Neutrophil (primary cell): ENCODE measurements around the gene RASSF8.

Experiments used
- H3K27ac ChIP-seq: fragments of 200-600 bp; sonication (generic); 2 replicates; pipeline ENCODE4 v1.5.1; 2016; ENCODE audit warnings: mild to moderate bottlenecking, moderate library complexity
- H3K27me3 ChIP-seq: fragments of 200-600 bp; sonication (generic); 2 replicates; pipeline ENCODE4 v1.6.0; 2016; ENCODE audit warnings: mild to moderate bottlenecking
- H3K36me3 ChIP-seq: fragments of 200-600 bp; sonication (generic); 2 replicates; pipeline ENCODE4 v1.5.1; 2017
- H3K4me1 ChIP-seq, 2 experiments: fragments of 200-600 bp in 1 of 2; sonication (generic) in 1 of 2; 1 replicate in 1 of 2; 2 replicates in 1 of 2; pipeline versions ENCODE4 v1.5.1 to v1.6.1; 2013 to 2016; ENCODE audit warnings: low read depth in 1 of 2, low read length in 1 of 2, mild to moderate bottlenecking in 1 of 2, moderate library complexity in 1 of 2; ENCODE audit not compliant: control insufficient read depth in 1 of 2, insufficient read depth in 1 of 2
- H3K4me3 ChIP-seq, 2 experiments: fragments of 200-600 bp in 1 of 2; sonication (generic) in 1 of 2; 1 replicate in 1 of 2; 2 replicates in 1 of 2; pipeline ENCODE4 v1.5.1; 2013 to 2016; ENCODE audit warnings: low read depth in 1 of 2, low read length in 1 of 2, mild to moderate bottlenecking in 1 of 2, moderate library complexity in 1 of 2
- H3K9me3 ChIP-seq: fragments of 200-600 bp; sonication (generic); 2 replicates; pipeline ENCODE4 v1.5.1; 2016
- CTCF ChIP-seq: fragments of 200-600 bp; sonication (generic); IDR thresholded peaks from 2 replicates; pipeline ENCODE4 v1.5.1; 2016; ENCODE audit warnings: antibody characterized with exemption

The RASSF8 gene

DNA sequence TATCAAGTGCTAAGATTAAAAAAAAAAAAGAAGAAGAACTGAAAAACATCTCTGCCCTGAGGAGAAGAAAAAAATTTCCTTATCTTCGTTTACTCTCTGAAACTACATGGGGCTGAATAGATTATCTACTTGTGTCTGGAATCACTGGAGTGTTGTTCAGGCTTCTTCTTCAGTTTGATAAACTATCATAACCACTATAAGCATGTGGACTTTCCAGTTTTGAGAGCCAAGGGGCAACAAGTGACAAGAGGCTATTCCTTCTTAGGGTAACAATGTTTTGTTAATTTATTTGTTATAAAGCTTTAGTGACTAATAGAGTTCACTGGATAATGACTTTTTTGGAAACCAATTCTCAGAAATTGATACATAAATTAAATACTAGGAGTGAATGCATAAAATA is 19.9 kb upstream of the RASSF8 start:
- no peaks in the 10 kb centered on the region for H3K27me3 ChIP-seq
- H3K4me1 ChIP-seq: no peaks in the 10 kb centered on the region
- no peaks in the 10 kb centered on the region for H3K9me3 ChIP-seq
- H3K27ac ChIP-seq: no peak overlapping the region
- no peak overlapping the region for H3K4me3 ChIP-seq
- no peaks in the 10 kb centered on the region for H3K36me3 ChIP-seq
- TF ChIP-seq CTCF: no peak

- Histone ChIP-seq H3K36me3 (no peaks in the 10 kb centered on the region), H3K4me1 (no peaks in the 10 kb centered on the region), H3K4me3 (no peak overlapping the region), H3K27ac (no peak overlapping the region), H3K27me3 (no peaks in the 10 kb centered on the region), H3K9me3 (no peaks in the 10 kb centered on the region)
- TF ChIP-seq CTCF: no peak
These were observed 18.9 kb upstream of the RASSF8 start for GRCh38 chr12:25939606-25940005.

- Histone ChIP-seq H3K9me3 (no peaks in the 10 kb centered on the region), H3K27me3 (no peaks in the 10 kb centered on the region), H3K4me3 (no peak overlapping the region), H3K36me3 (no peaks in the 10 kb centered on the region), H3K27ac (no peak overlapping the region), H3K4me1 (no peaks in the 10 kb centered on the region)
- TF ChIP-seq CTCF: no peak
These were observed 17.6 kb upstream of the RASSF8 start for GRCh38 chr12:25940886-25941285.

- Histone ChIP-seq H3K36me3 (no peaks in the 10 kb centered on the region), H3K4me1 (no peaks in the 10 kb centered on the region), H3K9me3 (no peaks in the 10 kb centered on the region), H3K27ac (no peak overlapping the region), H3K27me3 (no peaks in the 10 kb centered on the region), H3K4me3 (no peak overlapping the region)
- TF ChIP-seq CTCF: no peak
These were observed 15.8 kb upstream of the RASSF8 start for GRCh38 chr12:25942709-25943108.

DNA sequence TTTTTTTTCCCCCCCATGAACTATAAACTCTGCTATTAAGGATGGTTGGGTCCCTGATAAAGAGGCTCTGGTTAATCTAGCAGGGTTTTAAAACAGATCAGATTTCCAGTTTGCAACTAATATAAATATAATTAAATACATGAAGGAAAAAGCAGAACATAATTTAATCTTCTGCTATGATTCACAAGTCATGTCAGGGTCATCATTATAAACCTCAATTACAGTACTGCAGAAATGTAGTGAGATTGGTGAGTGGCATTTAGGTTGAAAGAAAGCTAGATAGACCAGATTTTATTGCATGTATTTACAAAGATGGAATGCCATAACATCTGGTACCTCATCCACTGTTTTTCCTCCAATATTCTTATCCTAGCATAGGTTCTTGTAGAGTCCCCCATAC is 14.5 kb upstream of the RASSF8 start:
- no peak overlapping the region for H3K27ac ChIP-seq
- no peaks in the 10 kb centered on the region for H3K9me3 ChIP-seq
- H3K36me3 ChIP-seq: no peaks in the 10 kb centered on the region
- H3K4me3 ChIP-seq: no peak overlapping the region
- no peaks in the 10 kb centered on the region for H3K4me1 ChIP-seq
- H3K27me3 ChIP-seq: no peaks in the 10 kb centered on the region
- no peak for TF ChIP-seq CTCF

GRCh38 chr12:25949343-25949742 is 9.1 kb upstream of the RASSF8 start:
- Histone ChIP-seq H3K27me3 (no peaks in the 10 kb centered on the region), H3K4me1 (no peaks in the 10 kb centered on the region), H3K9me3 (no peaks in the 10 kb centered on the region), H3K27ac (no peak overlapping the region), H3K4me3 (no peak overlapping the region), H3K36me3 (no peaks in the 10 kb centered on the region)
- no peak for TF ChIP-seq CTCF
